K562 (cell line): ENCODE measurements around the gene ADM5. TPM values are rescaled to one million over a fixed set of nuclear protein-coding genes. Genes with fewer than 3 reads are reported as not detected.

Experiments
- BRF1 ChIP-seq: IDR thresholded peaks from 3 replicates; pipeline ENCODE4 v1.6.1; 2011; ENCODE audit warnings: borderline replicate concordance, mild to moderate bottlenecking; ENCODE audit not compliant: insufficient read length; ENCODE audit errors: extremely low read depth
- BRF2 ChIP-seq: IDR thresholded peaks from 3 replicates; pipeline ENCODE4 v1.6.1; 2011; ENCODE audit warnings: borderline replicate concordance, mild to moderate bottlenecking; ENCODE audit not compliant: insufficient read length, insufficient read depth
- CAMTA2 ChIP-seq: fragments of 250-450 bp; sonication (Bioruptor Pico); conservative IDR thresholded peaks from 2 replicates; pipeline ENCODE4 v1.5.1; 2022
- COPS2 ChIP-seq: fragments of 450-650 bp; conservative IDR thresholded peaks from 2 replicates; pipeline ENCODE4 v1.6.1; 2016; ENCODE audit warnings: mild to moderate bottlenecking, moderate library complexity
- IRF2 ChIP-seq: sonication (generic); formaldehyde crosslinking; IDR thresholded peaks from 2 replicates; pipeline ENCODE4 v1.8.1; 2022; ENCODE audit warnings: mild to moderate bottlenecking, missing genetic modification reagents
- KAT8 ChIP-seq: fragments of 450-650 bp; IDR thresholded peaks from 2 replicates; pipeline ENCODE4 v1.6.1; 2016; ENCODE audit warnings: low read depth, mild to moderate bottlenecking
- MTA1 ChIP-seq: fragments of 450-650 bp; IDR thresholded peaks from 2 replicates; pipeline ENCODE4 v1.6.1; 2017; ENCODE audit warnings: borderline replicate concordance
- POLR3A ChIP-seq: IDR thresholded peaks from 2 replicates; pipeline ENCODE4 v1.6.1; 2011; ENCODE audit warnings: borderline replicate concordance, mild to moderate bottlenecking, moderate library complexity; ENCODE audit not compliant: insufficient read length, insufficient read depth; ENCODE audit errors: extremely low read depth
- SIRT6 ChIP-seq: IDR thresholded peaks from one replicate; pipeline ENCODE4 v1.6.1; 2012; ENCODE audit warnings: low read depth, mild to moderate bottlenecking, control low read depth, inconsistent platforms, low read length, moderate library complexity
- SMAD2 ChIP-seq: fragments of 150-350 bp; IDR thresholded peaks from 2 replicates; pipeline ENCODE4 v1.6.1; 2014; ENCODE audit warnings: low read depth, mild to moderate bottlenecking, low read length
- TCF7 ChIP-seq: sonication (generic); IDR thresholded peaks from 2 replicates; pipeline ENCODE4 v1.6.1; 2016; ENCODE audit warnings: antibody characterized with exemption, borderline replicate concordance
- TEAD4 ChIP-seq, 2 experiments: sonication (generic) in 1 of 2; formaldehyde crosslinking in 1 of 2; IDR thresholded peaks; 2 replicates each; pipeline versions ENCODE4 v1.6.1 to v1.8.0; 2012 to 2022; ENCODE audit warnings: borderline replicate concordance in 1 of 2, inconsistent platforms in 1 of 2, low read length in 1 of 2, mild to moderate bottlenecking in 1 of 2, missing genetic modification reagents in 1 of 2
- XRCC3 ChIP-seq: fragments of 450-650 bp; IDR thresholded peaks from 2 replicates; pipeline ENCODE4 v1.6.1; 2017; ENCODE audit warnings: mild to moderate bottlenecking, moderate library complexity
- ZC3H4 ChIP-seq: sonication (generic); formaldehyde crosslinking; IDR thresholded peaks from 2 replicates; pipeline ENCODE4 v1.9.0; 2021; ENCODE audit warnings: missing genetic modification reagents, borderline replicate concordance
- ZEB2 ChIP-seq: fragments of 450-650 bp; IDR thresholded peaks from 2 replicates; pipeline ENCODE4 v1.6.1; 2016
- ZNF239 ChIP-seq: fragments of 250-450 bp; sonication (Bioruptor Pico); IDR thresholded peaks from 2 replicates; pipeline ENCODE4 v1.4.0; 2020; ENCODE audit warnings: mild to moderate bottlenecking
- ZNF445 ChIP-seq: fragments of 250-450 bp; sonication (Bioruptor Pico); IDR thresholded peaks from 2 replicates; pipeline ENCODE4 v1.4.0; 2020; ENCODE audit warnings: low read depth, mild to moderate bottlenecking, moderate library complexity
- ZNF561 ChIP-seq: fragments of 450-650 bp; formaldehyde crosslinking; conservative IDR thresholded peaks from 2 replicates; pipeline ENCODE4 v1.4.0; 2020; ENCODE audit warnings: mild to moderate bottlenecking, moderate library complexity
- polyA plus RNA-seq, 8 experiments: library from polyadenylated mRNA; depleted of rRNA in 4 of 8; stranded (reverse) in 5 of 8; unstranded in 3 of 8; fragments of >200 nt; fragmentation: Nextera tagmentation in 2 of 8; fragmentation: Illumina TruSeq in 1 of 8; extraction: Ambion mirVana in 2 of 8; extraction: Trizol in 1 of 8; gene quantifications; 2 replicates each; pipeline versions ENCODE4 v1.2.1 to v1.2.3, GENCODE V29; 2011 to 2014; ENCODE audit warnings: inconsistent platforms in 1 of 8, missing spikeins in 1 of 8
- total RNA-seq, 7 experiments: library from RNA; depleted of rRNA in 6 of 7; stranded (reverse); fragments of >200 nt in 6 of 7; fragmentation: Illumina TruSeq in 2 of 7; extraction: Trizol in 2 of 7; gene quantifications; 2 replicates each; pipeline versions ENCODE4 v1.2.1 to v1.2.3, GENCODE V29; 2011 to 2021; ENCODE audit warnings: low replicate concordance in 1 of 7
- TF ChIP-seq, protein P1 (sequence below): fragments of 250-450 bp; sonication (Bioruptor Pico); IDR thresholded peaks from 2 replicates; pipeline ENCODE4 v1.5.0; 2021
- TF ChIP-seq, protein P2 (sequence below), 2 experiments: fragments of 200-800 bp in 1 of 2; sonication (Bioruptor generic) in 1 of 2; sonication (generic) in 1 of 2; formaldehyde crosslinking in 1 of 2; IDR thresholded peaks in 1 of 2; conservative IDR thresholded peaks in 1 of 2; 2 replicates each; pipeline versions ENCODE4 v1.5.0 to v1.6.1; 2016 to 2020; ENCODE audit warnings: missing compliant biosample characterization in 1 of 2, missing genetic modification characterization in 1 of 2, missing genetic modification reagents in 1 of 2
- TF ChIP-seq, protein P3 (sequence below): fragments of 200-800 bp; sonication (Bioruptor generic); IDR thresholded peaks from 2 replicates; pipeline ENCODE4 v1.6.1; 2017; ENCODE audit warnings: missing genetic modification characterization, missing compliant biosample characterization

ADM5 gene
- total and polyA plus RNA-seq, 9 of the 15 experiments (the other 6 are each of a cell fraction or from before 2014, with no cell fraction given): 0.13 to 8.4 (median 2.0) TPM; not detected in 1

DNA sequence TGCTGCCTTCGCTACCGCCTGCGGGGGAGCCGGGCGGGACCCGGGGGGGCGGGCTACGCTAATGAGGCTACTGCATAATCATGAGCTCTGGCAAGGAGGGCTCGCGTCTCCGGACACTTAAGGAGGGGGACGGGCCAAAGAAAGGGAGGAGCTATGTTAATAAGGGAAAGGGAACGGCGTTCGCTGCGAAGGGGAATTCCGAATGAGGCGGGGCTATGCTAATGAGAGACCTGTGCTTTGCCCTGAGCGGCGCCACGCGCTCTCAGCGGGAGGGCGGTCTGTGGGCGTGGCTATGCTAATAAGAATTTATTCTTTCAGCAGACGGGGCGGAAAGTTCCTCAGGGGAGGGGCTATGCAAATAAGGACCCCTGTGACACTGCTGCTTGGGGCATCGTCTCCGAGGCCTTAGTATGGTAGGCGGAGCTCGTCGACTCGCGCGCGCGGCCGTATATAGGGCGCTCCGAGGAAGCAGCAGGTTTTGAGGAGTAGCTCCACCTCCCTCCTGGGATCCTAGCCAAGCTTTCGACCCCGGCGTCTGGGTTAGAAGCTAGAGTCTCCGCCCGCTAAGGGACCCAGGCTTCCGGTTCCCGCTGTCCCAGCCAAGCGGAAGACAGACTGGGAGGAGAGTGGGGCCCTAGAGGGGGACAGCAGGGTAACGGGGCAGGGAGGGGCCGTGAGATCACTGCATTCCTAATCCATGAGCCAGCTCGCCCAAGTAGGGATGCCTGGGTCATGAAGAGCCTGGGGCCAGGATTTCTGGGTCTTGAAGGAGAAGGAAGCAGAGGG lies 49.1 kb upstream of the ADM5 start, which contains the start of gene RRAS (continued):
- TF ChIP-seq, protein P1, sequence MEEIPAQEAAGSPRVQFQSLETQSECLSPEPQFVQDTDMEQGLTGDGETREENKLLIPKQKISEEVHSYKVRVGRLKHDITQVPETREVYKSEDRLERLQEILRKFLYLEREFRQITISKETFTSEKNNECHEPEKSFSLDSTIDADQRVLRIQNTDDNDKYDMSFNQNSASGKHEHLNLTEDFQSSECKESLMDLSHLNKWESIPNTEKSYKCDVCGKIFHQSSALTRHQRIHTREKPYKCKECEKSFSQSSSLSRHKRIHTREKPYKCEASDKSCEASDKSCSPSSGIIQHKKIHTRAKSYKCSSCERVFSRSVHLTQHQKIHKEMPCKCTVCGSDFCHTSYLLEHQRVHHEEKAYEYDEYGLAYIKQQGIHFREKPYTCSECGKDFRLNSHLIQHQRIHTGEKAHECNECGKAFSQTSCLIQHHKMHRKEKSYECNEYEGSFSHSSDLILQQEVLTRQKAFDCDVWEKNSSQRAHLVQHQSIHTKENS (CRISPR knock-in tag): no peak
- TF ChIP-seq ZC3H4: no peak
- TF ChIP-seq SMAD2: no peak
- TF ChIP-seq POLR3A: no peak
- no peak; the same call in 1 of the 2 replicates for TF ChIP-seq MTA1
- no peak for TF ChIP-seq ZNF239 (CRISPR knock-in tag)
- TF ChIP-seq BRF1: no peak
- TF ChIP-seq BRF2: no peak
- TF ChIP-seq TEAD4 (IDR thresholded peaks at IDR 0.05; ENCODE audit: low read length): peak; percentile 72
- TF ChIP-seq TEAD4 (CRISPR knock-in tag; IDR thresholded peaks at IDR 0.05; ENCODE audit: borderline replicate concordance): no peak; the same call in 1 of the 2 replicates
- no peak for TF ChIP-seq ZNF445
- TF ChIP-seq COPS2: no peak
- TF ChIP-seq KAT8: no peak
- TF ChIP-seq SIRT6: no peak
- TF ChIP-seq, protein P2, sequence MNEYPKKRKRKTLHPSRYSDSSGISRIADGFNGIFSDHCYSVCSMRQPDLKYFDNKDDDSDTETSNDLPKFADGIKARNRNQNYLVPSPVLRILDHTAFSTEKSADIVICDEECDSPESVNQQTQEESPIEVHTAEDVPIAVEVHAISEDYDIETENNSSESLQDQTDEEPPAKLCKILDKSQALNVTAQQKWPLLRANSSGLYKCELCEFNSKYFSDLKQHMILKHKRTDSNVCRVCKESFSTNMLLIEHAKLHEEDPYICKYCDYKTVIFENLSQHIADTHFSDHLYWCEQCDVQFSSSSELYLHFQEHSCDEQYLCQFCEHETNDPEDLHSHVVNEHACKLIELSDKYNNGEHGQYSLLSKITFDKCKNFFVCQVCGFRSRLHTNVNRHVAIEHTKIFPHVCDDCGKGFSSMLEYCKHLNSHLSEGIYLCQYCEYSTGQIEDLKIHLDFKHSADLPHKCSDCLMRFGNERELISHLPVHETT (CRISPR knock-in tag; conservative IDR thresholded peaks at IDR 0.05 in 1 of 2, IDR thresholded peaks at IDR 0.05 in 1 of 2): peak in 1 of 2 experiments; percentile 67; a peak in 2 of 4 replicates
- TF ChIP-seq XRCC3: no peak
- TF ChIP-seq, protein P3, sequence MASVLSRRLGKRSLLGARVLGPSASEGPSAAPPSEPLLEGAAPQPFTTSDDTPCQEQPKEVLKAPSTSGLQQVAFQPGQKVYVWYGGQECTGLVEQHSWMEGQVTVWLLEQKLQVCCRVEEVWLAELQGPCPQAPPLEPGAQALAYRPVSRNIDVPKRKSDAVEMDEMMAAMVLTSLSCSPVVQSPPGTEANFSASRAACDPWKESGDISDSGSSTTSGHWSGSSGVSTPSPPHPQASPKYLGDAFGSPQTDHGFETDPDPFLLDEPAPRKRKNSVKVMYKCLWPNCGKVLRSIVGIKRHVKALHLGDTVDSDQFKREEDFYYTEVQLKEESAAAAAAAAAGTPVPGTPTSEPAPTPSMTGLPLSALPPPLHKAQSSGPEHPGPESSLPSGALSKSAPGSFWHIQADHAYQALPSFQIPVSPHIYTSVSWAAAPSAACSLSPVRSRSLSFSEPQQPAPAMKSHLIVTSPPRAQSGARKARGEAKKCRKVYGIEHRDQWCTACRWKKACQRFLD: 0 out of 2 replicates have a peak, but pooled peaks have one; percentile 24
- no peak for TF ChIP-seq CAMTA2 (CRISPR knock-in tag)
- TF ChIP-seq ZNF561 (CRISPR knock-in tag): no peak
- TF ChIP-seq ZEB2: 0 out of 2 replicates have a peak, but pooled peaks have one; percentile 13
- TF ChIP-seq TCF7: no peak; the same call in 1 of the 2 replicates
- TF ChIP-seq IRF2: no peak
